IPS DF 6.9 (cell line): ENCODE measurements around the gene CWH43.
"Not testable (repeated sequence)": the region's sequence is repeated elsewhere in the genome, so short reads cannot be mapped to it uniquely, and the experiment has no call there.

Experiments used
- DNase-seq: peaks from one replicate; pipeline ENCODE4 v3.0.0-alpha.2; 2013; ENCODE audit warnings: low read depth, low spot score
- H3K27ac ChIP-seq: one replicate; pipeline ENCODE4 v1.5.1; 2013; ENCODE audit warnings: low read length, control low read depth
- H3K27me3 ChIP-seq: 2 replicates; pipeline ENCODE4 v1.6.1; 2013; ENCODE audit warnings: mild to moderate bottlenecking, low read length; ENCODE audit not compliant: control insufficient read depth, insufficient read depth
- H3K36me3 ChIP-seq: 2 replicates; pipeline ENCODE4 v1.6.1; 2013; ENCODE audit warnings: low read length; ENCODE audit not compliant: control insufficient read depth, insufficient read depth
- H3K4me1 ChIP-seq: 2 replicates; pipeline ENCODE4 v1.6.1; 2013; ENCODE audit warnings: low read length; ENCODE audit not compliant: control insufficient read depth, insufficient read depth
- H3K4me3 ChIP-seq: 2 replicates; pipeline ENCODE4 v1.5.1; 2013; ENCODE audit warnings: mild to moderate bottlenecking, low read length
- H3K9me3 ChIP-seq: 2 replicates; pipeline ENCODE4 v1.6.1; 2013; ENCODE audit warnings: low read length, inconsistent platforms; ENCODE audit not compliant: control insufficient read depth, insufficient read depth
- WGBS: extraction: QIAGEN DNeasy Blood & Tissue Kit; methylation state at CpG from one replicate; pipeline ENCODE4 v1.1.7; 2013; ENCODE audit warnings: mixed read lengths, missing lambda C conversion rate; ENCODE audit not compliant: insufficient read length, insufficient coverage; 5-methylcytosine and 5-hydroxymethylcytosine counted together

Gene CWH43

GRCh38 chr4:49105248-49105904, 119.3 kb downstream of the CWH43 start:
- H3K4me1 ChIP-seq, H3K4me3 ChIP-seq, H3K27ac ChIP-seq, H3K27me3 ChIP-seq, H3K9me3 ChIP-seq, H3K36me3 ChIP-seq, DNase-seq: not testable (repeated sequence)
- 100% methylated on average over 3 of the region's 11 CpGs for WGBS

DNA sequence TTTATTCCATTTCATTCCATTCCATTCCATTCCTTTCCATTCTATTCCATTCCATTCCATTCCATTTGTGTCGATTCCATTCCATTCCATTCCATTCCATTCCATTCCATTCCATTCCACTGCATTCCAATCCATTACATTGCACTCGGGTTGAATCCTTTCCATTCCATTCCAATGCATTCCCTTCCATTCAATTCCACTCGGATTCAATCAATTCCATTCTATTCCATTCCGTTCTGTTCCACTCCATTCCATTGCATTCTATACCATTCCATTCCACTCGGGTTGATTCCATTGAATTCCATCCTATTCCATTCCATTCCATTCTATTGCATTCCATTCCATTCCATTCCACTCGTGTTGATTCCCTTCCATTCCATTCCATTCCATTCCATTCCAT, 121.2 kb downstream of the CWH43 start:
- not testable (repeated sequence) for H3K4me1 ChIP-seq, H3K4me3 ChIP-seq, H3K27me3 ChIP-seq, H3K27ac ChIP-seq, H3K9me3 ChIP-seq, H3K36me3 ChIP-seq, DNase-seq
- no CpG with 5 or more reads among the region's 6 CpGs for WGBS

DNA sequence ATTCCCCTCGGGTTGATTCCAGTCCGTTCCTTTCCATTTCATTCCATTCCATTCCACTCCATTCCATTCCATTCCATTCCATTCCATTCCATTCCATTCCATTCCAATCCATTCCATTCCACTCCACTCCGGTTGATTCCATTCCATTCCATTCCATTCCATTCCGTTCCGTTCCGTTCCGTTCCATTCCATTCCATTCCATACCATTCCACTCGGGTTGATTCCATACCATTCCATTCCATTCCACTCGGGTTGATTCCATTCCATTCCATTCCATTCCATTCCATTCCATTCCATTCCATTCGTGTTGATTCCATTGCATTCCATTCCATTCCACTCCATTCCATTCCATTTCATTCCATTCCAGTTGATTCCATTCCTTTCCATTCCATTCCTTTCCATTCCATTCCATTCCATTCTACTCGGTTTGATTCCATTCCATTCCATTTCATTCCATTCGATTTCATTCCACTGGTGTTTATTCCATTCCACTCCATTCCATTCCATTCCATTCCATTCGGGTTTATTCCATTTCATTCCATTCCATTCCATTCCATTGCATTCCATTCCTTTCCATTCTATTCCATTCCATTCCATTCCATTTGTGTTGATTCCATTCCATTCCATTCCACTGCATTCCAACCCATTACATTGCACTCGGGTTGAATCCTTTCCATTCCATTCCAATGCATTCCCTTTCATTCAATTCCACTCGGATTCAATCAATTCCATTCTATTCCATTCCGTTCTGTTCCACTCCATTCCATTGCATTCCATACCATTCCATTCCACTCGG, 122.3 kb downstream of the CWH43 start:
- not testable (repeated sequence) for H3K27ac ChIP-seq, H3K4me3 ChIP-seq, H3K27me3 ChIP-seq, H3K9me3 ChIP-seq, H3K36me3 ChIP-seq, DNase-seq, H3K4me1 ChIP-seq
- 99% methylated on average over 6 of the region's 17 CpGs for WGBS

DNA sequence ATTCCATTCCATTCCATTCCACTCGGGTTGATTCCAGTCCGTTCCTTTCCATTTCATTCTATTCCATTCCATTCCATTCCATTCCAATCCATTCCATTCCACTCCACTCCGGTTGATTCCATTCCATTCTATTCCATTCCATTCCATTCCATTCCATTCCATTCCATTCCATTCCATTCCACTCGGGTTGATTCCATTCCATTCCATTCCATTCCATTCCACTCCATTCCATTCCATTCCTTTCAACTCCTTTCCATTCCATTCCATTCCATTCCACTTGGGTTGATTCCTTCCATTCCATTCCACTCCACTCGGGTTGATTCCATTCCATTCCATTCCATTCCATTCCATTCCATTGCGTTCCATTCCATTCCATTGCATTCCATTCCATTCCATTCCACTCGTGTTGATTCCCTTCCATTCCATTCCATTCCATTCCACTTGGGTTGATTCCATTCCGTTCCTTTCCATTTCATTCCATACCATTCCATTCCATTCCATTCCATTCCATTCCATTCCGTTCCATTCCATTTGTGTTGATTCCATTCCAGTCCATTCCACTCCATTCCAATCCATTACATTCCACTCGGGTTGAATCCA, 123.6 kb downstream of the CWH43 start:
- H3K4me1 ChIP-seq, DNase-seq, H3K27ac ChIP-seq, H3K27me3 ChIP-seq, H3K9me3 ChIP-seq, H3K36me3 ChIP-seq, H3K4me3 ChIP-seq: not testable (repeated sequence)
- WGBS = 100% methylated on average over 3 of the region's 10 CpGs

- WGBS = 100% methylated on average over 3 of the region's 5 CpGs
Measured at GRCh38 chr4:49110579-49110978, 124.5 kb downstream of the CWH43 start.

More at GRCh38 chr4:49110579-49110978, 124.5 kb downstream of the CWH43 start:
- not testable (repeated sequence) for H3K4me1 ChIP-seq, H3K4me3 ChIP-seq, H3K27ac ChIP-seq, DNase-seq, H3K36me3 ChIP-seq, H3K27me3 ChIP-seq, H3K9me3 ChIP-seq
